Measurements from ENCODE around the gene TIMP2. TPM values are rescaled to one million over a fixed set of nuclear protein-coding genes. Genes with fewer than 3 reads are reported as not detected.

The TIMP2 gene
- total and polyA plus RNA-seq, 2 of the 8 experiments (the other 6 are each of a cell fraction or from before 2014, with no cell fraction given) = 18.2 to 43.3 TPM

DNA sequence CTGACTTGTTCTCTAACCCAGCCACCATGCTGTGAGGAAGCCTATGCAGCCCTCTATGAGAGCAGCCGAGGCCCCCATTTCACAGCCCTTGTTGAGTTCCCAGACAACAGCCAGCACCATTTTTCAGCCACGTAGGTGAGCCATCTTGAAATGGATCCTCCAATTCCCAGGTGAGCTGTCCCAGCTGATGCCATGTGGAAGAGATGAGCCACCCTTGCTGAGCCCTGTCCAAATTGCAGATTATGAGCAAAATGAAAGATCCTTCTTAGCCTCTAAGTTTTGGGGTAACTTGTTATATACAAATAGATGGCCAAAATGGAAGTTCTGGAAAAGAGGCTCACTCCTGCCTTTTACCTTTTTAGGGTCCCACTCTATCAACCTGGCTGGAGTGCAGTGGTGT, 25.7 kb upstream of the TIMP2 start:
- H4K91ac ChIP-seq (replicated peaks; ENCODE audit: insufficient read length, low read length) = no peak overlapping the region
- H3K14ac ChIP-seq (ENCODE audit: insufficient read length) = no peak overlapping the region
- POLR2A ChIA-PET (ENCODE audit: partially characterized antibody) = no interaction called here
- no peak overlapping the region for H4K8ac ChIP-seq (ENCODE audit: extremely low read depth, insufficient read depth, low read length)
- no peak overlapping the region for H3K9ac ChIP-seq (replicated peaks in 1 of 4; ENCODE audit: extremely low read depth in 1 of 4, low read depth in 3 of 4, low read length in 3 of 4)
- H2AK5ac ChIP-seq (ENCODE audit: low read depth, low read length) = no peak overlapping the region
- H2BK120ac ChIP-seq (replicated peaks; ENCODE audit: low read depth, low read length) = no peak overlapping the region
- H3K79me1 ChIP-seq (ENCODE audit: low read depth, low read length) = no peaks in the 10 kb centered on the region
- H3K4me3 ChIP-seq (ENCODE audit: extremely low read depth in 1 of 4, insufficient read depth in 2 of 4, low read depth in 3 of 4, low read length in 4 of 4) = no peak overlapping the region
- no peak overlapping the region for H3K4me2 ChIP-seq (ENCODE audit: insufficient read depth in 1 of 2, low read depth in 2 of 2, low read length in 2 of 2)
- no peak for DNase-seq (ENCODE audit: low read depth in 1 of 2, low spot score in 2 of 2)
- H3K27ac ChIP-seq (ENCODE audit: low read depth, low read length) = no peak overlapping the region
- H4K20me1 ChIP-seq (replicated peaks in 1 of 2; ENCODE audit: control insufficient read depth in 1 of 2, insufficient read depth in 2 of 2, low read length in 2 of 2) = no peaks in the 10 kb centered on the region
- CTCF ChIA-PET (ENCODE audit: partially characterized antibody) = interaction anchor here (0.6 to 3.9 kb wide), 5 partner anchors 16 to 94 kb away, joined by 3 to 18 read pairs (median 4); no protein-coding TSS in a partner anchor
- no peak overlapping the region for H2BK20ac ChIP-seq (ENCODE audit: low read length)
- H2BK12ac ChIP-seq (ENCODE audit: low read depth, low read length) = no peak overlapping the region
- H4K5ac ChIP-seq (ENCODE audit: insufficient read length, low read depth, low read length) = no peak overlapping the region
- H2BK5ac ChIP-seq (ENCODE audit: low read depth, low read length) = no peak overlapping the region
- no peak overlapping the region for H3K18ac ChIP-seq (ENCODE audit: extremely low read depth, low read length)
- peaks cover 10 to 15% of the 10 kb centered on the region in 2 experiments; a peak in 3 of 4 replicates for H3K9me3 ChIP-seq (ENCODE audit: insufficient read depth in 2 of 2, low read depth in 1 of 2, low read length in 1 of 2)
- H3K79me2 ChIP-seq (ENCODE audit: control insufficient read depth in 1 of 2, insufficient read depth in 2 of 2, low read length in 2 of 2) = no peaks in the 10 kb centered on the region
- 83% methylated on average over 2 of the region's 2 CpGs; no CpG with 5 or more reads in 1 of the 2 experiments for WGBS, 2 experiments (ENCODE audit: extremely low coverage in 1 of 2, insufficient coverage in 1 of 2, insufficient read length in 1 of 2, insufficient replicate concordance in 2 of 2, low coverage in 1 of 2, low lambda C conversion rate in 2 of 2, missing lambda C conversion rate in 1 of 2)
- no peaks in the 10 kb centered on the region for H3K36me3 ChIP-seq (ENCODE audit: control insufficient read depth in 2 of 4, insufficient read depth in 4 of 4, low read length in 3 of 4)
- H3K23me2 ChIP-seq (ENCODE audit: low read depth, low read length) = 0 out of 2 replicates have a peak, but pooled peaks cover 1% of the 10 kb centered on the region
- H2BK15ac ChIP-seq (ENCODE audit: low read length) = no peak overlapping the region
- H3K4ac ChIP-seq (replicated peaks; ENCODE audit: insufficient read length, low read depth, low read length) = no peak overlapping the region
- no peak for TF ChIP-seq BRCA1 (IDR thresholded peaks at IDR 0.05; ENCODE audit: low read depth, low read length)
- TF ChIP-seq, protein P1, sequence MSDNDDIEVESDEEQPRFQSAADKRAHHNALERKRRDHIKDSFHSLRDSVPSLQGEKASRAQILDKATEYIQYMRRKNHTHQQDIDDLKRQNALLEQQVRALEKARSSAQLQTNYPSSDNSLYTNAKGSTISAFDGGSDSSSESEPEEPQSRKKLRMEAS (IDR thresholded peaks at IDR 0.05) = peak; percentile 42; the same call in 1 of the 2 replicates
- TF ChIP-seq TEAD4 (IDR thresholded peaks at IDR 0.05; ENCODE audit: low read depth, low read length) = no peak
- no peak for FAIRE-seq
- no peak overlapping the region for H2AFZ ChIP-seq (ENCODE audit: low read length)
- H3K27me3 ChIP-seq (replicated peaks in 1 of 4; ENCODE audit: control insufficient read depth in 3 of 4, extremely low read depth in 1 of 4, insufficient read depth in 3 of 4, low read length in 3 of 4) = no peaks in the 10 kb centered on the region
- H3K56ac ChIP-seq (replicated peaks; ENCODE audit: insufficient read length, low read depth, low read length) = no peak overlapping the region
- no peak overlapping the region for H3K23ac ChIP-seq (ENCODE audit: insufficient read length)
- peaks cover 0 to 4% (median under 1%) of the 10 kb centered on the region in 4 experiments; a peak in 2 of 7 replicates for H3K4me1 ChIP-seq (replicated peaks in 1 of 4; ENCODE audit: control insufficient read depth in 3 of 4, insufficient read depth in 4 of 4, low read length in 3 of 4)

All from H1 (cell line).